Measurements from ENCODE around the gene CTTNBP2.

The CTTNBP2 gene

GRCh38 chr7:117871778-117872538 lies 1.3 kb downstream of the CTTNBP2 start:
- DNase-seq: peak; percentile 2

DNA sequence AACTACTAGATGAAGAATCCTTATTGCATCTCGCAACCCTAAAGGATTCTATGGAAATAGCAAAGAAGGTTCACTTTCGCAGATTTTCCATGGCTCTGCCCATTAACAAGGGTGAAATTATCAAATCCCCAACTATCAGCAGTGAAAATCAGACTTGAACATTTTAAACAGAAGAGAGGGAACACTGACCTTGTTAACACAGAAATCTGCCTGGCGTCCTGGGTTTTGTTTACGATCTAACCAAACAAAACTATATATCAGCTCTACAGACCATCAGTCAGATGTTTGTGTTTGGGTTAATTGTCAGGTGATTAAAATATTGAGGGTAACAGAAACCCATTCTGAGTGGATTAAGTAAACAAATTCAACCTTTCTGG lies 1.9 kb downstream of the CTTNBP2 start:
- no peak for DNase-seq

- no peak for DNase-seq
Measured at GRCh38 chr7:117870448-117871130, 2.7 kb downstream of the CTTNBP2 start.

DNA sequence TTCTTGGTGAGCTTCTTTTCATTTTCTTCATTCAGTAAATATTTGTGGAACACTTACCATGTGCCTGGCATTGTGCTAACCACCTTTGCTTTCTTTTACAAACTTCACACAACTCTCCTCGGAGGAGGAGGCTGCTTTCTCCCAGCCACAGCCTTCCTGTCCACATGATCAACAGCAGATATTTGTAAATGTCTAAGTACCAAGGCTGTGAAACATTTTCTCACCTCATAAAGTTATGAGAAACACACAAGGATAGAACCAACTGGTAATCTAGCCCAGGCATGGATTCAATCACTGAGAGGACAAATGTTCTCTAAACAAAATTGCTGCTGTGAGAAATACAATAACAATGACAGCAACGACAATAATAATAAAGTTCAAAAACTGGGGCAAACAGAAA lies 3.9 kb downstream of the CTTNBP2 start:
- no peak for DNase-seq

GRCh38 chr7:117863618-117864017 lies 9.6 kb downstream of the CTTNBP2 start:
- DNase-seq: no peak

GRCh38 chr7:117862378-117862777 lies 10.9 kb downstream of the CTTNBP2 start:
- no peak for DNase-seq

DNA sequence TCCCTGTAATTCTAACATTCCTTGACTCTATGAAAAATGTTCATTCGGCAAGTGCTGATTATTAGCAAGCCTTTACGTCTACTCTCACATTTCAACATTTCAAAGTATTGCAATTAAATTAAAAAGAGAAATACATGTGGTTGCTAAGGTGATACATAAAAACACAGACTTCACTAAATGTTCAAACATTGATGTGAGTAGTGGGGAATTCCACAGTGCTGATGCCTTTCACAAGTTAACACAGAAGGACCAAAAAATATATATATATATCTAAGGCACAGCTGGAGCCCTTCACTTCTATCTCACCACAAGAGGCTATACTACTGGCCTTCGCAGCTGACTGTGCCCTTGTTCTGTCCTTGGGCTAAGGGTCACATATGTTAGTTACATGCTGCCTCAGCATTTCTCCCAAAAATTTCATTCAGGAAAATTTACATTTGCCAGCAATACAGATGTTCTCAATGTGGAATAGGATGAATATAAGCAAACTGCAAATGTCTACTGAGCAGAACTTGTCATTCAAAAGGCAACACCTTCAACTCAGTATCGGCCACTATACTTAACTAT lies 13.9 kb downstream of the CTTNBP2 start:
- no peak for DNase-seq

DNA sequence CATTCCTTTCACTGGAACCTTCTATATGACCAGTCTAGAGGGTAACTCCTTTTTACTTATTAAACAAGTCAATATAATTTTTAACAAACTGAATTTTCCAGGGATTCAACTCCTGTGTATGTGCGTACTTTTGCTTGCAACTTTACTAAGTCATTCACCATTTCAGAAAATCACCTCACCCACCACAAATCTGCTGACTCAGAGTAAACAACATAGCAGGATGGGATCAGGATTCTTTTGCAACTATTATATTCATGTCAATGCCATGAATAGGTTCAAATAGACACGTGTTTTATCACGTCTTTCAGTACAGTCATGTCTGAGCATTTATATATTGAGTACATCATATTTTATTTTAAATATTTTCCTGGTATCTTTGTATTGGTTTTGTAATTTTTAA lies 14.5 kb downstream of the CTTNBP2 start:
- no peak for DNase-seq

GRCh38 chr7:117857718-117858117 lies 15.5 kb downstream of the CTTNBP2 start:
- DNase-seq: no peak

GRCh38 chr7:117856196-117856595 lies 17.0 kb downstream of the CTTNBP2 start:
- no peak for DNase-seq

GRCh38 chr7:117854186-117854585 lies 19.1 kb downstream of the CTTNBP2 start:
- no peak for DNase-seq

DNA sequence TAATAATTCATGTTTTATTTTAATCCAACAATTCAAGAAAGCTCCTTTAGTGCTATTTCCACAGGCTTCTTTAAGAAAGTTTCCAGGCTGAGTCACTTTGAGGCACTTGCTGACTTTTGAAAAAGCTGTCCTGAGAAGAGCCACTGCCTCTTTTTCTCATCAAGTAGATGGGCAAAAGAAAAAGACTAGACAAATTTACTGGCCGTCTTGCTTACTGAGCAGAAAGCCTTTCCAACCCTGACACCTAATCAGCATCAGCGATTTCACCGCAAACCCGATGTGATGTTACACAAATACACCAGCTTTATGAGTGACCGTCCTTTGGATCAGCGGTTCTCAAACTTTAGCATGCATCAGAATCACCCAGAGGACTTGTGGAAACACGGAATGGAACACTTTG lies 24.3 kb downstream of the CTTNBP2 start:
- DNase-seq: no peak

GRCh38 chr7:117844678-117845077 lies 28.6 kb downstream of the CTTNBP2 start:
- no peak for DNase-seq

DNA sequence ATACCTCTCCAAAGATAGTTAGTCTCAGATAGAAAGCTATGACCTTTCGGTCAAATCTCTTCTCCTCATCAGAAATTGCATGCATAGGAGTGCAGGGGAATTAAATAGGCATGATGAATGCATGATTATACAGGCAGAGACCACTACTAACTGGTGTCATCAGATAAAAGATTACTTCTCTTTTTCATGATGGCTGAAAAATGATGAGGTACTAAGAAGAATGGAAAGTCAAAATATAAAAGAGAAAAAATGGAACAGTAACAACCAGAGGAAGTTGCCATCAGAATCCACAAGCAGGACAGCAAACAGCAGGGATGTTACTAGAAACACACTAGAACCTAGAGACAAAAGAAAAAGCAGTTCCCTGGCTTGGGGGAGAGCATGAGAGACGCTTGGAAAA lies 31.6 kb downstream of the CTTNBP2 start:
- DNase-seq: no peak

- no peak for DNase-seq
Measured at GRCh38 chr7:117841011-117841410, 32.2 kb downstream of the CTTNBP2 start.

- no peak for DNase-seq
Measured at GRCh38 chr7:117839507-117839906, 33.7 kb downstream of the CTTNBP2 start.

DNA sequence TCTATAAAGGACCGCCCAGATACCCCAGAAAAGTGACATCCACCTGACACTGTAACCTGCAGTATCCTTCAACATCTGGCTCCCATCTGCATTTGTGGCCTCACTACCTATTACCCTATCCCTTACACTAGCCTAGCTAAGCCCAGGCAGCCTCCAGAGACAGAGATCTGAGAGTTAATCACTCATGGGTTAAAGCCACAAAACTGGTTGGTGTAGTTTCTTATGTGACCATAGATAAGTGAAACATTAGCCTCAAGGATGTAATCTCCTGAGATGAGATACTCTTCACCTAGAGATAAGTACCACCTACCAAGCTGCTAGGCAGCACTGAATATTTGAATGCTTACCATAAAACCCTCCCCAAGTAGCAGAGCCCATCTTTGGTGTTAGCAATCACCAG lies 35.4 kb downstream of the CTTNBP2 start:
- DNase-seq: no peak

DNA sequence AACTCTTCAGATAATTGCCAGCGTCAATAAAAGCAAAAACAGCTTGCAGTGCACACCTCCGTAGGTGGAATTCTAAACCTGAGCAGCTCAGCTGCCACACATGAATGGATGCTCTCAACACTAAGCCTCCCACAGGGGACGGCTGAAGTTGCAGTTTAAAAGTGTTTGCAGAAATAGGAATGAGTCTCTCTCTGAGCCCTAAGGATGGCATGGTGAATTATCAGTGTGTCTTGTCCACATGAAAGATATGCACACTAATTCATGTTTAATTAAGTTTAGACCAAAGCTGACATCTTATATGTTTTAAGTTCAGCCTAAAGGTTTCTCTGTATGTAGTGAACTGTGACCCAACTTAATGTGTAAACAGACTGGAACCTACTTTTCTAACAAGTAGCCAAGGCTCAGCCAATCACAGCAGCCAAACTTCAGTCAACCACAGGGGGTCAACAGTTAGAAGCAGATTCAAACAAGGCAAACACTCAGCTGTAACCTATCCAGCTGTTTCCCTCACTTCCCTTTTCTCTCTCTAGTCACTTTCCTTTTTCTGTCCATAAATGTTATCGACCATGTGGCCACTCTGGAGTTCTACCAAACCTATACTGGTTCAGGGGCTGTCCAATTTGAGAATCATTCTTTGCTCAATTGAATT lies 38.1 kb downstream of the CTTNBP2 start:
- no peak for DNase-seq

DNA sequence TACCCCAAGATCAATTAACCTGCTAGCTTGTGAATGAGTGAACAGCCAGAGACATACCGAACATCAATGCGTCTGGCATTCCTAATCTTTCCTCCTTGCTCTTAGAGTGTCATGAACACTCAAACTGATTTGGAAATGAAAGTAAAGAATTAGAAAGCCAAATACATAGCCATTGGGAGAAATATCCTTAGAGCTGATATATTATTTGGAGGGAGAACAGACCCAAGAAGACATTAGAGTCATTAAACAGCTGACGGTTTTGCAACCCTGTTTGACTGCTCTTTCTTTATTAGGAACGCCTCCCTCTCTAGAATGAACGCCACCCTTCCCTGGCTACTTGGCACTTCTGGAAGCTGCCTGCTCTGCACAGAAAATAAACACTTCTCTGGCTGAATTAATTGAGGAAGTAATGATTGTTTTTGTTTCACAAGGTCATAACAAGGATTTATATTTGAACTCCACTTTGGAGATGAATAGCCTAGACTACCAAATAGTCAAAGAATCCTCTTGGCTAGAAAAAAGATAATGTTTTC lies 42.8 kb downstream of the CTTNBP2 start:
- DNase-seq: no peak

- no peak for DNase-seq
Measured at GRCh38 chr7:117829450-117830117, 43.7 kb downstream of the CTTNBP2 start.

DNA sequence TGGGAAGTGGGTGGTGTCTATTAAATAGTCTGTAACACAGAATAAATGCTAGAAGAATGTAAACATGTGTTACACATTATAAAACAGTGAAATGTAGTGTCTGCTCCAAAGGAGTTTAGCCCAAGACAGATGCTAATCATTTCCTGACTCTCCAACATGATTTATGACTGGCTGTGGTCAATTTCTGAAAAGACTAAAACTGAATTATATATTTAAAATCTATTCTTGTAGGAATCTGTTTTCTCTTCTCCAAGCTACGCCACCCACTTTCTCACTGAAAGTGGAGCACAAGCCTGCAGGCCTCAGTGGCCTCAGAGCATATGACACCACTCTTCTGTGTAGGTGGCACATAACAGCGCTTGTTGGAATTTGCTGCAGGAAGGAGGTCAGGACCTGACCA lies 44.4 kb downstream of the CTTNBP2 start:
- DNase-seq: no peak

GRCh38 chr7:117827862-117828261 lies 45.4 kb downstream of the CTTNBP2 start:
- DNase-seq: no peak

DNA sequence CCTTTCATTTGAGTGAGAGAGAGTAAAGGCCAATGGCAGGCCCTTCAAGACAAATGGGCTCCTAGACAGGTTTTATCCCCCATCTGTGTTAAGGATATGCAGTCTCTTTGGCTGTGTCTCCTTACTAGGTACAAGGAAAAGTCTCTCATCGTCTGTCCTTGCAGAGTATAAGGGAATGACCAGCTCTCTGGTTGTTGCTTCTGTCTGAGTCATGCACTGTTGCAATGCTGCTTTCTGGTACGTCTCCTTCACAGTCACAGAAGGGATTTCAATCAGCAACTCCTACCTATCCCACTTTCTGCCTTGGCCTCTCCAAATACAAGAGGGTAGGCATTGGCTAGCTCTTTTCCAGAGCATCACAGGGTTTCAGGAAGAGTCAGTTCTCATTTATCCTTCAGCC lies 48.1 kb downstream of the CTTNBP2 start:
- no peak for DNase-seq

Measured in stimulated activated CD4-positive, alpha-beta T cell treated with anti-CD3 and anti-CD28 coated beads, Interleukin-15, amount 100 ng/mL, for 24 hours (primary cell).